ENCODE measurements around the gene ARF3.
"Not testable (repeated sequence)": the region's sequence is repeated elsewhere in the genome, so short reads cannot be mapped to it uniquely, and the experiment has no call there.

ARF3 gene

GRCh38 chr12:48925304-48926011, 31.8 kb downstream of the ARF3 start, which contains the start of gene FKBP11:
TSS of gene FKBP11 (minus strand) at chr12:48925492. CDS start at chr12:48925428, 64 bp downstream.
- DNase-seq, result peak; percentile 82

GRCh38 chr12:48924617-48925303, 32.5 kb downstream of the ARF3 start:
- peak; percentile 79 for DNase-seq

- DNase-seq, result no peak
These were observed 34.2 kb downstream of the ARF3 start for GRCh38 chr12:48923117-48923516.

DNA sequence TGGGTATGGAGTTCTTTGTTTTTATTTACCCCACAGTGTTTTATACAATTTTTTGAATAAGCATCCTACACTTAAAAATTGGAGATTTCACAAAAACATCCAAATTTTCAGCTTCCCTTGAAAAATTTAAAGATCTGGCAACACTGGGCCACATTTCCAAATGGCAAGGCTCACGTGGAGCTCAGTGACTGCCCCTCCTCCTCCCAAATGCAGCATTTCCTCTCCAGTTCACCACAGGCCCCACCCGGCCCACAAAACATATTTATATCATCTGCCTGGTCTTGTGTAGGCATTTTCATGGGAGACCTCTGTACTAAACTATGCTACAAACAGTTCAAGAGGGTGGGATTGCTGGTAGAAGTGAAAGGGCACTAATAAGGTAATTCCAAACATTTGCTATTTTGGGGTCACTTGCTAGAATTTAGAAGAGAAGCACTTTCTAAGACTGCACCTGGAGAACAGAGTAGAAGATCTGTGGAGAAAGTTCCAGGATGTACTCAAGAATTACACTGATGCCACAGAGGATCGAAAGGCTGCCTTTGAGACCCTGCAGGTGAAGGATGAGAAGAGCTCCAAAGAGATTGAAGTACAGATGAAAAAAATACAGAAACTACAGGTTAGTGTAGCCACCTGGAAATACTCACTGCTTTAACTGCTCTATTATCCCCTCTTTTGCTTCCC, 39.3 kb downstream of the ARF3 start:
- DNase-seq, result peak; percentile 46

DNA sequence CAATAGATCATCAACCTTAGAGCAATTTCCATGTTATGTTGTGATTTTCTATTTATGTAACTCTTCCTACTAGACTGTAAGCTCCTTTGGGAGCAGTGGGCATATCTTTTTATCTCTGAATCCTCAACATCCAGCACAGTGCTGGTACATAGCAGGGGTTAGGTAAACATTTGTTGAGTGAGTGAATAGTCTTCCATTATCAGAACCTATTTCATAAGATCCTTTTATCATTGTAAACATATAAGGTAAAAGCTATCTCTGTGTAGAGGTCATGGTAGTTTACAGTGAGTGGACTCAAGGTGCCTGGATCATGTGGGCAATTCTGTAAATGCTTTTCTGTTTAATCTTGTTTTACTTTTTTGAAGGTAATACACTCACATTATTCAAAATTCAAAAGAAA, 47.1 kb downstream of the ARF3 start:
- no peak for DNase-seq

DNA sequence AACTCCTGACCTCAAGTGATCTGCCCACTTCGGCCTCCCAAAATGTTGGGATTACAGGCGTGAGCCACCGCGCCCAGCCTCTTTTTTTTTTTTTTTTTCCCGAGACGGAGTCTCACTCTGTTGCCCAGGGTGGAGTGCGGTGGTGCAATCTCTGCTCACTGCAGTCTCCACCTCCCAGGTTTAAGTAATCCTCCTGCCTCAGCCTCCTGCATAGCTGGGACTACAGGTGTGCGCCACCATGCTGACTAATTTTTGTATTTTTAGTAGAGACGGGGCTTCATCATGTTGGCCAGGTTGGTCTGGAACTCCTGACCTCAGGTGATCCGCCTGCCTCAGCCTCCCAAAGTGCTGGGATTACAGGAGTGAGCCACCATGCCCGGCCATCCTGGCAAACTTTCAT, 47.6 kb downstream of the ARF3 start:
- not testable (repeated sequence) for DNase-seq

DNA sequence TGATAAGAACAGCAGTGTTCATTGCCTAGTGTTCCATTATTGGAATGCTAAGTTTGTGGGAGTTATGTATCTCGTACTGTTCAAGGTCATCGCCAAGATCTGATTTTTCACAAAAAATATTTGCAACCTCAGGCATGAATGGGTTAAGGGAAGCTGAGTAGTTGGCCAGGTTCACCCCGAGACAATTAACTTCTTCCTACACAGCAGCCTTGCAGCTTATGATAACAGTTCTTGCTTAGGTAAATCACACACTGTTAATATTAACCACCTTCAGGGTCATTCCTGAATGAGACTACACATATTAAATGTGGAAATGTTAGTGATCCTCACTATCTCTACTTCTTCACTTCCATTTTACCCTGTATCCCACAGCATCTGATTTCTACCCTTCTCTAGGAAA, 50.0 kb downstream of the ARF3 start:
- no peak for DNase-seq

GRCh38 chr12:48903982-48904411, 53.3 kb downstream of the ARF3 start:
- peak; percentile 84 for DNase-seq

- DNase-seq, result no peak
These were observed 53.8 kb downstream of the ARF3 start for GRCh38 chr12:48903363-48903981.

DNA sequence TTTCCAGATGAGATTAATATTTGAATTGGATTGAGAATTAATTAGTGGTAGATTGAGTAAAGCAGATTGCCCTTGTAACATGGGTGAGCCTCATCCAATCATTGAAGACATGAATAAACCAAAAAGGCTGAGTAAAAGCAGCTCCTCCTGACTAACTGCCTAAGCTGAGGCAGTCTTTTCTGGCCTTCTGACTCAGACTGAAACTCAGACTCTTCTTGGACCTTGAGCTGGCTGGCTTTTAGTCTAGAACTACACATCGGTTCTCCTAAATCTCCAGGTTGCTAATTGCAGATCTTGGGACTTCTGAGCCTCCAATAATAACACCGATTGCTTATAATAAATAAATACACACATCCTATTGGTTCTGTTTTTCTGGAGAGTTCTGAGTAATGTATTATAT, 56.0 kb downstream of the ARF3 start:
- DNase-seq, result no peak

DNA sequence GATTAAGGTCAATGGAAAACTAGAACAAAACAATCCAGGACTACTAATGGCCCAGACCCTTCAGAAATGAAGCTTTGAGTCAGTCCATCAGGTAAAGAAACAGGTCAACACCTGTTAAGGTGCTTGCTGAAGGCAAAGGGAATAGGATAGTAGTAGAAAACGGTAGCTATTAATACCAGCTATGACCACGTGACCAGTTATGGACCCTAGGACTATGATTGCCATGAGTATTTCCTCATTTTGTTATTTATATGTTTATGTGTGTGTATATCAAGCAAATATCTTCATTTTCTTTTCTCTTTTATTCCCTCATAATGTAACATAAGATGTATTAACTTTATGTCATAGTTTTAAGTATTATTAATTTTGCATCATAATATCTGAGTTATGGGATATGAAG, 57.6 kb downstream of the ARF3 start:
- no peak for DNase-seq

- DNase-seq, result no peak
These were observed 63.0 kb downstream of the ARF3 start for GRCh38 chr12:48894271-48894670.

DNA sequence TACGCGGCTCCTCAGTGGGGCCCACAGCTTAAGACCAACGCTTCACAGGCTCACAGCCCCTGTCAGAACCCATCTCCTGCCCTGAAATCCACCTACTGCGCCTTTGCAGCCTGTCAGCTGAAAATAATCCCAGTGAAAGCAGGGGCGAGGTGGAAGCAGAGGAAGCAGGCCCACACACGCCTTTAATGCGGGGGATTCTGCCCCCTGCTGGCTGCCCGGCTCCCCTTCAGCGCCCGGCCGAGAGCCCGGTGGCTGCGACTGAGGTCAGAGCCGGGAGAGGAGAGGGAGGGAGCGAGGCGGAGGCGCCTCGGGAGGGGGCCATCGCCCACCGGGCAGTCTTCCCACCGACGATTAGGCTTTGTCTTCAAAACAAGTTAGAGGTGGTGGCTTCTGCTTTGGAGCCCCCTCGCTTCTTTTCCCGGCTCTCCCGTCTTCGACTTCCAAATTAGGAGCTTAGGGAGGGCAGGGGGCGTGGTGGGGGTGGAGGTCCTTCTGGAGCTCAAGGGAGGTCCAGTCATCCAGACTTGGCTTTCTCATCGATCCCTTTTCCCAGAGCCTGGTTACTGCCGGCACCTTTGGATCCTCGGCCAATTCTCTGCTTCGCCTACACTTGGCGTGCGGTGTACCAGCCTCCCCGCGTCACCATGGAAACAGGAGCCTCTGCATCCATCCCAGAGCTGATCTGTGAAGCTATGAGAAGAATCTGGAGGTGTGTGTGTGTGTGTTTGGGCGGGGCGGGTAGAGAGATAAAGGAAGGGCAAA, 66.4 kb downstream of the ARF3 start:
- DNase-seq, result peak; percentile 76

DNA sequence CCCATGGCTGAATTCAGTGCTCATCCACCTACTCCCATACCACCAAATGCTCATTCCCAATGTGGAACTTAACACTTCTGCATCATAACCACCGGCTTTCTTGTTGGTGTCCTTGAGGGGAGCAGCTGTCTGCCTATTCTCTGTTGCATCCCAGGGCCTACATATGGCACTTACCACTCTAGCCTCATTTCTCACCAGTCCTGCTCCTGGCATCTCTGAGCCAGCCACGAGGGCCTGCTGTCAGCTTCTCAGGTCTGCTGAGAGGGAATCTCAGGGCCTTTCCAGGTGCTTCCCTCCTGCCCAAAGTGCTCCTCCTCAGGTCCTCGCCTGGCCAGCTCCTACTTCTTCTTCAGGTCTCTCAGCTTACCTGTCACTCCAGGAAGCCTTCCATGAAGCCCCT, 67.6 kb downstream of the ARF3 start:
- no peak for DNase-seq

Data from activated naive CD4-positive, alpha-beta T cell treated with Interleukin-2 at 50 U/mL for 16 hours (primary cell).